Endothelial cell of umbilical vein (primary cell): ENCODE data around the gene PCMTD2. TPM values are rescaled to one million over a fixed set of nuclear protein-coding genes. Genes with fewer than 3 reads are reported as not detected.

Experiments used
- BruUV-seq: library from RNA; stranded (reverse); fragments of 400-500 nt; replicated peaks from 2 replicates; lab custom pipeline; 2021; lab: Mats Ljungman, UMichigan
- CTCF ChIA-PET: fragments of 300-600, 350-600 bp; sonication (Branson Sonifier 250); formaldehyde crosslinking; loops from one replicate; lab custom pipeline; 2021; ENCODE audit warnings: antibody characterized with exemption, inconsistent platforms; lab: Charles Lee
- POLR2A ChIA-PET: fragments of 300-600, 350-600 bp; sonication (Branson Sonifier 250); formaldehyde crosslinking; loops from one replicate; lab custom pipeline; 2021; ENCODE audit warnings: antibody characterized with exemption, inconsistent platforms; lab: Charles Lee
- DNase-seq: peaks from one replicate; pipeline ENCODE4 v3.0.0-alpha.2; 2011; ENCODE audit warnings: low read depth, low spot score
- FAIRE-seq: peaks from 2 replicates; lab custom pipeline; 2011; peaks lifted over from hg19 to GRCh38; lab: Jason Lieb, UNC
- H2AFZ ChIP-seq: 2 replicates; pipeline ENCODE4 v1.6.0; 2012; ENCODE audit warnings: low read depth, low read length, control low read depth, inconsistent platforms
- H3K27ac ChIP-seq: 2 replicates; pipeline ENCODE4 v1.5.1; 2011; ENCODE audit warnings: low read depth, mild to moderate bottlenecking, control low read depth, low read length, moderate library complexity; ENCODE audit not compliant: insufficient read depth
- H3K27me3 ChIP-seq, 2 experiments: 2 replicates each; pipeline versions ENCODE4 v1.6.0 to v1.6.1; 2011; ENCODE audit warnings: low read length in 2 of 2, mixed read lengths in 1 of 2; ENCODE audit not compliant: control insufficient read depth in 2 of 2, insufficient read depth in 2 of 2
- H3K36me3 ChIP-seq, 2 experiments: 2 replicates in 1 of 2; 3 replicates in 1 of 2; pipeline ENCODE4 v1.5.1; 2011; ENCODE audit warnings: low read length in 2 of 2, mild to moderate bottlenecking in 1 of 2, moderate library complexity in 1 of 2; ENCODE audit not compliant: control insufficient read depth in 2 of 2, insufficient read depth in 2 of 2; ENCODE audit errors: extremely low read depth in 1 of 2
- H3K4me1 ChIP-seq: 3 replicates; pipeline ENCODE4 v1.5.1; 2011; ENCODE audit warnings: mild to moderate bottlenecking, low read length; ENCODE audit not compliant: control insufficient read depth, insufficient read depth; ENCODE audit errors: extremely low read depth
- H3K4me2 ChIP-seq: 2 replicates; pipeline ENCODE4 v1.6.1; 2011; ENCODE audit warnings: low read length, control low read depth, mixed read lengths; ENCODE audit not compliant: insufficient read depth
- H3K4me3 ChIP-seq, 3 experiments: fragments of 200-600 bp in 1 of 3; sonication (generic), shearing (Covaris generic) in 1 of 3; replicated peaks in 1 of 3; 2 replicates each; pipeline ENCODE4 v1.5.1; 2011 to 2016; ENCODE audit warnings: control low read depth in 3 of 3, low read length in 3 of 3, mild to moderate bottlenecking in 2 of 3, inconsistent platforms in 1 of 3, low read depth in 1 of 3, moderate library complexity in 1 of 3; ENCODE audit not compliant: insufficient read depth in 1 of 3
- H3K79me2 ChIP-seq: 2 replicates; pipeline ENCODE4 v1.6.0; 2012; ENCODE audit warnings: low read length, inconsistent platforms; ENCODE audit not compliant: control insufficient read depth, insufficient read depth
- H3K9ac ChIP-seq: replicated peaks from 2 replicates; pipeline ENCODE3; 2011; ENCODE audit warnings: low read length, control low read depth; ENCODE audit not compliant: insufficient read depth; ENCODE audit errors: extremely low read depth
- H3K9me1 ChIP-seq: replicated peaks from 3 replicates; pipeline ENCODE4 v1.6.0; 2011; ENCODE audit warnings: mild to moderate bottlenecking, low read length; ENCODE audit not compliant: control insufficient read depth, insufficient read depth; ENCODE audit errors: extremely low read depth
- H3K9me3 ChIP-seq: replicated peaks from 2 replicates; pipeline ENCODE4 v1.5.1; 2012; ENCODE audit warnings: low read length, inconsistent platforms; ENCODE audit not compliant: control insufficient read depth, insufficient read depth
- H4K20me1 ChIP-seq: replicated peaks from 2 replicates; pipeline ENCODE3; 2011; ENCODE audit warnings: mild to moderate bottlenecking, low read length; ENCODE audit not compliant: control insufficient read depth, insufficient read depth; ENCODE audit errors: extremely low read depth
- CTCF ChIP-seq, 2 donors: IDR thresholded peaks; 1 replicate in 1 of 2; 2 replicates in 1 of 2; pipeline ENCODE4 v1.5.1; 2011; ENCODE audit warnings: low read length in 2 of 2, mild to moderate bottlenecking in 2 of 2, moderate library complexity in 2 of 2, control low read depth in 1 of 2, inconsistent platforms in 1 of 2, low read depth in 1 of 2; ENCODE audit not compliant: insufficient read depth in 1 of 2; ENCODE audit errors: extremely low read depth in 1 of 2
- EZH2 ChIP-seq: IDR thresholded peaks from 2 replicates; pipeline ENCODE4 v1.6.1; 2012; ENCODE audit warnings: borderline replicate concordance, low read depth, mild to moderate bottlenecking, moderate library complexity, low read length, inconsistent platforms; ENCODE audit not compliant: severe bottlenecking
- FOS ChIP-seq: IDR thresholded peaks from 2 replicates; pipeline ENCODE4 v1.6.1; 2011; ENCODE audit warnings: mild to moderate bottlenecking, low read length, moderate library complexity, borderline replicate concordance; ENCODE audit not compliant: insufficient read depth
- GATA2 ChIP-seq: IDR thresholded peaks from 2 replicates; pipeline ENCODE4 v1.7.0; 2011; ENCODE audit warnings: low read depth, mild to moderate bottlenecking, moderate library complexity, mixed read lengths, low read length; ENCODE audit not compliant: insufficient read length, insufficient read depth
- JUN ChIP-seq: IDR thresholded peaks from 2 replicates; pipeline ENCODE4 v1.6.1; 2011; ENCODE audit warnings: borderline replicate concordance, low read depth; ENCODE audit not compliant: insufficient read length, insufficient read depth
- MAX ChIP-seq: IDR thresholded peaks from 2 replicates; pipeline ENCODE4 v1.6.1; 2011; ENCODE audit not compliant: insufficient read depth, insufficient read length
- MYC ChIP-seq: IDR thresholded peaks from one replicate; pipeline ENCODE4 v1.6.1; 2011; ENCODE audit warnings: mild to moderate bottlenecking, low read depth, low read length
- POLR2A ChIP-seq: IDR thresholded peaks from 2 replicates; pipeline ENCODE4 v1.6.1; 2012; ENCODE audit warnings: low read depth, mild to moderate bottlenecking, control low read depth, low read length
- POLR2AphosphoS5 ChIP-seq: IDR thresholded peaks from 2 replicates; pipeline ENCODE4 v1.6.1; 2012; ENCODE audit warnings: low read depth, mild to moderate bottlenecking, control low read depth, low read length, moderate library complexity; ENCODE audit not compliant: insufficient read depth
- dilution Hi-C: fragments of 300-500 bp; cut with MboI; formaldehyde crosslinking; loops from one replicate; pipeline ENCODE4 v1.15.0; 2019; ENCODE audit warnings: low sequenced_read_pairs; ENCODE audit not compliant: extremely low pct_ligation_motif_present
- intact Hi-C: fragments of 100-400 bp; cut with micrococcal nuclease; formaldehyde crosslinking; loops from one replicate; pipeline ENCODE4 v1.10.0; 2022
- polyA plus RNA-seq, 4 experiments: library from polyadenylated mRNA; depleted of rRNA in 3 of 4; stranded (reverse) in 3 of 4; unstranded in 1 of 4; fragments of >200 nt; gene quantifications; 2 replicates each; pipeline versions ENCODE4 v1.2.1 to v1.2.3, GENCODE V29; 2011 to 2012; ENCODE audit warnings: missing spikeins in 1 of 4
- total RNA-seq: library from RNA; stranded (reverse); gene quantifications from 2 replicates; pipeline ENCODE4 v1.2.3, GENCODE V29; 2021

Gene PCMTD2
- total and polyA plus RNA-seq, 2 donors (not counting 3 experiments of a cell fraction or from before 2014, with no cell fraction given) = 27.4 to 45.7 TPM

GRCh38 chr20:64242003-64242796 is 13.3 kb upstream of the PCMTD2 start:
- Histone ChIP-seq H3K9me1 (no peaks in the 10 kb centered on the region), H3K36me3 (no peaks in the 10 kb centered on the region), H3K9ac (no peak overlapping the region), H3K4me2 (no peak overlapping the region), H3K9me3 (no peaks in the 10 kb centered on the region), H3K79me2 (no peaks in the 10 kb centered on the region), H4K20me1 (no peaks in the 10 kb centered on the region), H3K27ac (no peak overlapping the region), H2AFZ (no peak overlapping the region), H3K27me3 (no peaks in the 10 kb centered on the region), H3K4me1 (no peaks in the 10 kb centered on the region), H3K4me3 (no peak overlapping the region)
- ChIA-PET POLR2A (no interaction called here), CTCF (interaction anchor here (1.1 kb wide), 1 partner anchor 10 kb away, joined by 3 read pairs; no protein-coding TSS in a partner anchor)
- TF ChIP-seq POLR2A (no peak), POLR2AphosphoS5 (no peak)
- intact Hi-C loops = no loop called here
- dilution Hi-C loops = no loop called here
- no TSS peak for BruUV-seq
- DNase-seq (no peak), FAIRE-seq (no peak)

GRCh38 chr20:64242797-64243475 is 12.6 kb upstream of the PCMTD2 start:
- no peak overlapping the region for H3K4me3 ChIP-seq
- no peak overlapping the region for H3K9ac ChIP-seq
- no peak for TF ChIP-seq FOS
- TF ChIP-seq MAX = no peak
- TF ChIP-seq CTCF (IDR thresholded peaks at IDR 0.05; ENCODE audit: extremely low read depth in 1 of 2, insufficient read depth in 1 of 2, low read depth in 1 of 2, low read length in 2 of 2) = no peak
- no peak for TF ChIP-seq EZH2
- TF ChIP-seq JUN = no peak
- TF ChIP-seq MYC = no peak
- no peak for TF ChIP-seq POLR2A
- no peak for TF ChIP-seq POLR2AphosphoS5
- TF ChIP-seq GATA2 = no peak
- H2AFZ ChIP-seq = no peak overlapping the region
- H3K36me3 ChIP-seq = no peaks in the 10 kb centered on the region
- intact Hi-C loops (no loop called here), dilution Hi-C loops (no loop called here)
- no peak for DNase-seq
- H3K79me2 ChIP-seq = no peaks in the 10 kb centered on the region
- H3K27me3 ChIP-seq = peaks cover 0 to 3% of the 10 kb centered on the region in 2 experiments
- POLR2A ChIA-PET = no interaction called here
- H3K4me1 ChIP-seq = no peaks in the 10 kb centered on the region
- H3K9me3 ChIP-seq = no peaks in the 10 kb centered on the region
- no peak overlapping the region for H3K4me2 ChIP-seq
- no peak for FAIRE-seq
- CTCF ChIA-PET = interaction anchor here (1.1 kb wide), 1 partner anchor 9 kb away, joined by 3 read pairs; no protein-coding TSS in a partner anchor
- no peaks in the 10 kb centered on the region for H4K20me1 ChIP-seq
- no peaks in the 10 kb centered on the region for H3K9me1 ChIP-seq
- H3K27ac ChIP-seq = no peak overlapping the region
- BruUV-seq = no TSS peak
